GM23248 (cell line): ENCODE measurements around the gene ZFP64. TPM values are rescaled to one million over a fixed set of nuclear protein-coding genes. Genes with fewer than 3 reads are reported as not detected.

Experiments
- DNase-seq: peaks from one replicate; pipeline ENCODE4 v3.0.0-alpha.2; 2015
- H2AFZ ChIP-seq: fragments of 200-600 bp; sonication (generic); 2 replicates; pipeline ENCODE4 v1.6.1; 2016; ENCODE audit warnings: antibody characterized with exemption
- H3F3A ChIP-seq: fragments of 200-600 bp; sonication (generic); 2 replicates; pipeline ENCODE4 v1.6.1; 2016; ENCODE audit warnings: mild to moderate bottlenecking, antibody characterized with exemption, mixed run types; ENCODE audit not compliant: insufficient read depth
- H3K27ac ChIP-seq: fragments of 200-600 bp; sonication (generic); 2 replicates; pipeline ENCODE4 v1.5.1; 2016; ENCODE audit warnings: mild to moderate bottlenecking
- H3K27me3 ChIP-seq: fragments of 200-600 bp; sonication (generic); replicated peaks from 2 replicates; pipeline ENCODE4 v1.6.1; 2016; ENCODE audit warnings: mild to moderate bottlenecking; ENCODE audit not compliant: insufficient read depth
- H3K36me3 ChIP-seq: fragments of 200-600 bp; sonication (generic); 2 replicates; pipeline ENCODE4 v1.6.1; 2016; ENCODE audit warnings: low read depth, mild to moderate bottlenecking
- H3K4me1 ChIP-seq: fragments of 200-600 bp; sonication (generic); 2 replicates; pipeline ENCODE4 v1.6.1; 2016; ENCODE audit warnings: mild to moderate bottlenecking; ENCODE audit not compliant: insufficient read depth
- H3K4me2 ChIP-seq: fragments of 200-600 bp; sonication (generic); one replicate; pipeline ENCODE4 v1.6.1; 2016; ENCODE audit warnings: mild to moderate bottlenecking; ENCODE audit not compliant: unreplicated experiment
- H3K4me3 ChIP-seq: fragments of 200-600 bp; sonication (generic); 2 replicates; pipeline ENCODE4 v1.5.1; 2016; ENCODE audit warnings: mild to moderate bottlenecking
- H3K79me2 ChIP-seq: fragments of 200-600 bp; sonication (generic); 2 replicates; pipeline ENCODE4 v1.6.1; 2016; ENCODE audit warnings: mild to moderate bottlenecking; ENCODE audit not compliant: insufficient read depth
- H3K9ac ChIP-seq: fragments of 200-600 bp; sonication (generic); 2 replicates; pipeline ENCODE4 v1.6.1; 2016; ENCODE audit warnings: mild to moderate bottlenecking
- H3K9me2 ChIP-seq: fragments of 200-600 bp; sonication (generic); 2 replicates; pipeline ENCODE4 v1.6.1; 2016; ENCODE audit warnings: mixed run types, mild to moderate bottlenecking, moderate library complexity; ENCODE audit not compliant: insufficient read depth
- H3K9me3 ChIP-seq: fragments of 200-600 bp; sonication (generic); one replicate; pipeline ENCODE4 v1.6.1; 2017; ENCODE audit warnings: low read depth
- H4K20me1 ChIP-seq: fragments of 200-600 bp; sonication (generic); 2 replicates; pipeline ENCODE4 v1.6.0; 2016; ENCODE audit not compliant: insufficient read depth
- EZH2 ChIP-seq: fragments of 200-600 bp; sonication (generic); IDR thresholded peaks from 2 replicates; pipeline ENCODE4 v1.6.1; 2018; ENCODE audit warnings: antibody characterized with exemption, mild to moderate bottlenecking; ENCODE audit not compliant: insufficient read depth, poor library complexity, severe bottlenecking
- EZH2phosphoT487 ChIP-seq: fragments of 200-600 bp; sonication (generic); IDR thresholded peaks from 2 replicates; pipeline ENCODE4 v1.6.1; 2018; ENCODE audit warnings: antibody characterized with exemption, moderate library complexity, mild to moderate bottlenecking, low read depth; ENCODE audit not compliant: insufficient read depth
- WGBS, 2 experiments: methylation state at CpG; one replicate each; pipeline ENCODE4 v1.1.6; 2015 to 2017; ENCODE audit warnings: low lambda C conversion rate in 2 of 2, low coverage in 1 of 2; ENCODE audit errors: missing lambda C conversion rate in 2 of 2; 5-methylcytosine and 5-hydroxymethylcytosine counted together
- in situ Hi-C: fragments of 300-500 bp; cut with MboI; formaldehyde crosslinking; loops from 2 replicates; pipeline ENCODE4 v1.15.0; 2020
- polyA plus RNA-seq: library from polyadenylated mRNA; unstranded; fragments of >200 nt; fragmentation: Nextera tagmentation; extraction: Ambion mirVana; gene quantifications from 2 replicates; pipeline ENCODE4 v1.2.1, GENCODE V29; 2016
- total RNA-seq: library from RNA; depleted of rRNA; stranded (reverse); fragments of >200 nt; shearing (Covaris generic); gene quantifications from 2 replicates; pipeline ENCODE4 v1.2.3, GENCODE V29; 2014

Gene ZFP64
- total and polyA plus RNA-seq, 2 experiments from 2014 or later, result 14.3 to 20.8 TPM

GRCh38 chr20:52171025-52171424, 20.6 kb downstream of the ZFP64 start:
- H3K79me2 ChIP-seq, result no peaks in the 10 kb centered on the region
- no peak for DNase-seq
- no peaks in the 10 kb centered on the region for H3K36me3 ChIP-seq
- 88 to 89% methylated on average over 8 of the region's 8 CpGs for WGBS, 2 experiments
- no peaks in the 10 kb centered on the region for H3K9me2 ChIP-seq
- in situ Hi-C loops, result no loop called here
- no peaks in the 10 kb centered on the region for H3K27me3 ChIP-seq
- H3K4me1 ChIP-seq, result no peaks in the 10 kb centered on the region
- TF ChIP-seq EZH2 (no peak), EZH2phosphoT487 (no peak)
- no peak overlapping the region for H3K4me2 ChIP-seq
- no peak overlapping the region for H3K4me3 ChIP-seq
- H3K9me3 ChIP-seq, result no peaks in the 10 kb centered on the region
- H3F3A ChIP-seq, result no peaks in the 10 kb centered on the region
- no peak overlapping the region for H3K27ac ChIP-seq
- no peak overlapping the region for H2AFZ ChIP-seq
- no peak overlapping the region for H3K9ac ChIP-seq
- no peaks in the 10 kb centered on the region for H4K20me1 ChIP-seq

GRCh38 chr20:52168116-52168515, 23.5 kb downstream of the ZFP64 start:
- H3K9me2 ChIP-seq, result no peaks in the 10 kb centered on the region
- no peak for DNase-seq
- peaks cover 17% of the 10 kb centered on the region for H3K36me3 ChIP-seq
- no peaks in the 10 kb centered on the region for H4K20me1 ChIP-seq
- H3F3A ChIP-seq, result no peaks in the 10 kb centered on the region
- H3K9me3 ChIP-seq, result no peaks in the 10 kb centered on the region
- no peak overlapping the region for H3K27ac ChIP-seq
- H3K27me3 ChIP-seq, result no peaks in the 10 kb centered on the region
- H3K9ac ChIP-seq, result no peak overlapping the region
- in situ Hi-C loops, result no loop called here
- H3K79me2 ChIP-seq, result no peaks in the 10 kb centered on the region
- H3K4me3 ChIP-seq, result no peak overlapping the region
- no peaks in the 10 kb centered on the region for H3K4me1 ChIP-seq
- H3K4me2 ChIP-seq, result no peak overlapping the region
- no peak for TF ChIP-seq EZH2
- TF ChIP-seq EZH2phosphoT487, result no peak
- H2AFZ ChIP-seq, result no peak overlapping the region
- 90 to 100% methylated on average over 1 of the region's 1 CpG for WGBS, 2 experiments

- Histone ChIP-seq H3K79me2 (no peaks in the 10 kb centered on the region), H3K27me3 (no peaks in the 10 kb centered on the region), H3K4me3 (no peak overlapping the region), H3K27ac (no peak overlapping the region), H3K9ac (no peak overlapping the region), H3K9me2 (no peaks in the 10 kb centered on the region), H3K4me2 (no peak overlapping the region), H2AFZ (no peak overlapping the region), H3K4me1 (no peaks in the 10 kb centered on the region), H3F3A (no peaks in the 10 kb centered on the region), H3K36me3 (peaks cover 17% of the 10 kb centered on the region), H4K20me1 (no peaks in the 10 kb centered on the region), H3K9me3 (no peaks in the 10 kb centered on the region)
- DNase-seq, result no peak
- no peak for TF ChIP-seq EZH2phosphoT487
- TF ChIP-seq EZH2, result no peak
- 96 to 98% methylated on average over 4 of the region's 4 CpGs for WGBS, 2 experiments
- in situ Hi-C loops, result no loop called here
Measured at GRCh38 chr20:52167232-52167840, 24.2 kb downstream of the ZFP64 start.

- Histone ChIP-seq H3K4me3 (no peak overlapping the region), H3K4me2 (no peak overlapping the region), H3K27ac (no peak overlapping the region), H4K20me1 (no peaks in the 10 kb centered on the region), H3K4me1 (no peaks in the 10 kb centered on the region), H3F3A (no peaks in the 10 kb centered on the region), H3K9ac (no peak overlapping the region), H3K36me3 (peaks cover 18% of the 10 kb centered on the region), H2AFZ (no peak overlapping the region), H3K79me2 (no peaks in the 10 kb centered on the region), H3K9me3 (no peaks in the 10 kb centered on the region), H3K27me3 (no peaks in the 10 kb centered on the region), H3K9me2 (no peaks in the 10 kb centered on the region)
- TF ChIP-seq EZH2 (no peak), EZH2phosphoT487 (no peak)
- in situ Hi-C loops, result no loop called here
- no peak for DNase-seq
- WGBS, 2 experiments, result 97 to 100% methylated on average over 1 of the region's 1 CpG
Measured at GRCh38 chr20:52166150-52166549, 25.4 kb downstream of the ZFP64 start.
